ENCODE measurements around the gene PLXDC1.
"Not testable (repeated sequence)": the region's sequence is repeated elsewhere in the genome, so short reads cannot be mapped to it uniquely, and the experiment has no call there.

PLXDC1 gene

GRCh38 chr17:39057701-39058206 lies 93.7 kb downstream of the PLXDC1 start:
- no peak for FAIRE-seq

DNA sequence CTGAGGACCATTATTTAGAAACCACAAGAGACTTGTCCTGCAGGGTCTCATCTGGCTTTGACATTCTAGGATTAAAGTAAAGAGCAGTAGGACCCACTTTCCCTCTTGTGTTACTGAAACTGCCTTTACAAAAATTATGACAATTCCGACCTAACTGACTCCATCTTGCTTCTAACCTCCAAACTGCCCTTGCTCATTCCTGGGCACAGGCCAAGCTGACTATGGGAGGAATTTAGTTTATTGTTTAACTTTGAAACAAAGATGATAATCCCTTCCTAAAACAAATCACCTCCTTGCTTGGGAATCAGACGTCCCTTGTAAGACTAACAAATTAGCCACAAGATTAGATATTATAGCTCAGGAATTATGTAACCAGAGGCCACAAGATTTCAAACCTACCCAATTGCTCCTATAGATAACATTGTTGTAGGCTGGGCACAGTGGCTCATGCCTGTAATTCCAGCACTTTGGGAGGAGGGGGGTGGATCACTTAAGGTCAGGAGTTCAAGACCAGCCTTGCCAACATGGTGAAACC lies 97.3 kb downstream of the PLXDC1 start:
- FAIRE-seq = no peak

GRCh38 chr17:39052423-39052822 lies 99.0 kb downstream of the PLXDC1 start:
- not testable (repeated sequence) for FAIRE-seq

DNA sequence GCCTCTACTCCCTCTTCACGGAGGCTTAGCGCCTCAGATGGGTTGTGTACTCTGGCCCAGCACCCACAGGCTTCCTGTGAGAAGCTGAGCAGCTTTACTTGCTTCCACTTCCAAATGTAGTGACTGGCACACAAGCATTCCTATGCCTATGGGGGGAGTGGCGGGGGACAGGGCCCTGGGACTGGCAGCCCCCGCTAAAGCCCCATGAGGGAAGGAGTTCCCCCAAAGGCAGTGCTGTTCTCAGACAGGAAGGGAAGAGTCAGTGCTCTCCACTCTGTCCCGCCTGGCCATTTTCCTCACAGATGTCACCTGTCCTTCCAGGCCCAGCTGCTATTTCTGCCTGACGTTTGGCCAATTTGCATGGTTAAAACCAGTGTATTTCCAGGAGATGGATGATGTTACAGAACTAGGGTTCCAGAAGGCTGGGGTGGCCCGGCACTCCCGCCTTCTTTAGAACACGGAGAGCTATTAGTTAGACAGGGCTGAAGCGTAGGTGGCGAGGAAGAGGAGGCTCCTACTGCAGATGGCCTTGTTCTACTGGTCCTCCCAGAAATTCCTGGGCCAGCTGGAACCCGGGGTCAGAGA lies 100.3 kb downstream of the PLXDC1 start:
- FAIRE-seq = no peak

- no peak for FAIRE-seq
These were observed 105.3 kb downstream of the PLXDC1 start for GRCh38 chr17:39045948-39046679.

DNA sequence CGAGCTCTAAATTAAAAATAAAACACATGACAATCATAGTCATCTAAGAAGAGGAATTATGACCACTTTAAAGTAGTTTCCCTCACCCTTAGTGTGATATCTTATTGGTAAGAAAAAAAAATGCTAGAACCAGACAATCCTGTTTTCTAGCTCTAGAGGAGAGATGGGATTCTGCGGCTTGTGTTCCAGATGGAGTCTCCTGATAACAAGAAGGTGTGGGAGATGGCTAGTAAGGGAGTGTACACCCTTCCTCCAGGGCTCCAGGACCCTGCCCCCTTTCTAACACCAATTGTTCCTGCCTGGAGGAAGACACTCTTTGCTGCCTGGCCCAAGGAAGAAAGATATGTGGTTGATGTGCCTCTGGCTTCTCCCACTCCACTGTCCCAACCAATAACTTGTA lies 115.4 kb downstream of the PLXDC1 start:
- FAIRE-seq = no peak

- FAIRE-seq = not testable (repeated sequence)
These were observed 115.9 kb downstream of the PLXDC1 start for GRCh38 chr17:39035578-39035977.

DNA sequence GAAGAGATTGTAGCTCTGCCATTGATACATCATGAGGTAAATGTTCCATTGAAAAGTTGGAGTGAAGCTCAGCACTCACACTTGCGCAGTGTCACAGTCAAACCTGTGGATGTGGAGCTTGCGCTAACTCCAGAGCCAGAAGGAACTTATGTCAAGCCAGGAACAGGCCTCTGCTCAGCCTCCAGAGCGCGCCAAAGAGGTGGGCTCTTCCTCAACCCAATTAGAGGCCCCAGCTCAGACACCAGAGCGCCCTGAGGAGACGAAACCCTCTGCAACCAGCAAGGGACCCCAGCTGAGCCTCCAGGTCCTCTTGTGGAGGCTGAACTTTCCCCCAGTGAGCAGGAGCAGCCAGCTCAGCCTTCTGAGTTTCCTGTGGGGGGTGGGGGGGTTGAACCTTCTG lies 122.7 kb downstream of the PLXDC1 start:
- no peak for FAIRE-seq

DNA sequence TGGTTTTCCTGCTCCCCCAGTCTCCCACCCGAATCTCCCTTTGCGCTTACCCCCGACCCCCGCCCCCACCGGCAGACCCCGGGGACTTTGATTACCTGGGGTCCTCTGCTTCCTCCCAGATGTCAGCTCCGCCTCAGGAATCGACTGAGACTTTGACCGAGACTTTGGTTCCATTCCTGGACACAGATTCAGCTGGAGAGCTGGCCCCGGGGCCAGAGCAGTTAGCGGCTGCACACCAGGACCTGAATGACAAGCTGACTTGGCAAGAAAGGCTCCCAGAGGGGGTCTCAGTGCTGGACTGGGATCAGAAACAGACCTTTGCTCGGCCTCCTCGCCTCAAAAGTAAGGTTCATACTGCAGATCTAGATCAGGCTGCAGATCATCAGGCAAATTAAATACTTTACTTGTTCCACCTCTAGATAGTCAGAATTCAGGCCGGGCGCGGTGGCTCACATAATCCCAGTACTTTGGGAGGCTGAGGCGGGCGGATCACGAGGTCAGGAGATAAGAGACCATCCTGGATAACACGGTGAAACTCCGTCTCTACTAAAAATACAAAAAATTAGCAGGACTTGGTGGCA lies 123.9 kb downstream of the PLXDC1 start:
- no peak for FAIRE-seq

- no peak for FAIRE-seq
These were observed 124.4 kb downstream of the PLXDC1 start for GRCh38 chr17:39026980-39027451.

DNA sequence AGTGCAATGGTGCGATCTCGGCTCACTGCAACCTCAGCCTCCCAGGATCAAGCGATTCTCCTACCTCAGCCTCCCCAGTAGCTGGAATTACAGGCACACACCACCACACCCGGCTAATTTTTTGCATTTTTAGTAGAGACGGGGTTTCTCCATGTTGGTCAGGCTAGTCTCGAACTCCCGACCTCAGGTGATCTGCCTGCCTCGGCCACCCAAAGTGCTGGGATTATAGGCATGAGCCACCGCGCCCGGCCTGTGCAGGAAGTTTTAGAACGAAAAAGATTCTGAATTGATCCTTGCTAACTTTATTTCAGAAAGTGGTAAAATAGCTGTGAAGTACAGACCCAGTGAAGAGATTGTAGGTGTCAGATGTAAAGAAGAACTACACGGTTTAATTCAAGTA lies 125.1 kb downstream of the PLXDC1 start:
- not testable (repeated sequence) for FAIRE-seq

GRCh38 chr17:39022924-39023323 lies 128.5 kb downstream of the PLXDC1 start:
- FAIRE-seq = no peak

- not testable (repeated sequence) for FAIRE-seq
These were observed 131.4 kb downstream of the PLXDC1 start for GRCh38 chr17:39020037-39020436.

GRCh38 chr17:39018267-39019134 lies 132.9 kb downstream of the PLXDC1 start:
- no peak for FAIRE-seq

GRCh38 chr17:39016193-39017153 lies 135.0 kb downstream of the PLXDC1 start:
- no peak for FAIRE-seq

DNA sequence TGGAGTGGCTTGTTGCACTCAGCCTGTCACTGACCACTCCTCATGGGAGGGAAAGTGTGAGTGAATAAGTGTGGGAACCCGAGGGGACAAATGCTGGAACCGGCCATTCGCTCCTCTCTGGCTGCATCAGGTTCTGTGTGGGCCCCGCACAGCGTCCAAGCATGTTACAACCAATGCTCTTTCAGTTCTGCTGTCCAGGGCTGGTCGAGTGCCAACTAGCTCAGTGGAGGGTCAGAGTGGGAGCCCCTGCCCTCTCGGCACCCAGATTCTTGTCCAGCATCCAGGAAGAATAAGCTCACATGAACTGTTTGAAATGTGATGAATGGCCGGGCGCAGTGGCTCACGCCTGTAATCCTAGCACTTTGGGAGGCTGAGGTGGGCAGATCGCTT lies 135.9 kb downstream of the PLXDC1 start:
- FAIRE-seq = no peak

- no peak for FAIRE-seq
These were observed 136.5 kb downstream of the PLXDC1 start for GRCh38 chr17:39014795-39015545.

DNA sequence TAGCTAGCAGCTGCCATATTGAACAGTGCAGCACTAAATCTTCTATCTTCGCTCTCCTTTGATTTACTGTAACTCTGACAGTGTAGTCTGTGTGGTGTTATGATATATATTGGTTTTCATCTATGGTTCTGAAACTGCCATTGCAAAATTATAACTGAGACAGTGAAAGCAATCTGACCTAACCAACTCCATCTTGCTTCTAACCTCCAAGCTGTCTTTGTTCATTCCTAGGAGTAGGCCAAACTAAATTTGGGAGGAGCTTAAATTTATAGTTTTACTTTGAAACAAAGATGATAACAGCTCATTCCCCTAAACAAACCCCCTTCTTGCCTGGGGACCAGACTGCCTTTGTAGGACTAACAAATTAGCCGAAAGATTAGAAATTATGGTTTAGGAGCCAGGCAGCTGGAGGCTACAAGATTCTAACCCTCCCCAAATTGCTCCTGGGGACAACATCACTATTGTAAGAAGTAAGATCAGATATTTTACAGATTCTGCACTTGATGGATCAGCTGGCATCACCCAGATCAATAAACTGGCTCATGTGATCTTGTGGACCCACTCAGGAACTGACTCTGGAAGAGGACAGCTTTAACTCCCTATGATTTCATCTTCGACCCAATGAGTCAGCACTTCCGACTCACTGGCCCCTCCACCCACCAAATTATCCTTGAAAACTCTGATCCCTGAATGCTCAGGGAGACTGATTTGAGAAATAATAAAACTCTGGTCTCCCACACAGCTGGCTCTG lies 137.2 kb downstream of the PLXDC1 start:
- no peak for FAIRE-seq

Data from A204.1 (cell line).